GM12892 (cell line): Measurements from ENCODE around the gene PROC.

Source experiments
- POLR2A ChIP-seq: IDR thresholded peaks from 2 replicates; pipeline ENCODE4 v1.6.1; 2011; ENCODE audit warnings: low read depth, low read length, control low read depth
- POLR2AphosphoS5 ChIP-seq: IDR thresholded peaks from 2 replicates; pipeline ENCODE4 v1.6.1; 2011; ENCODE audit warnings: low read depth, low read length, control low read depth

GRCh38 chr2:127471286-127471988 is 53.2 kb downstream of the PROC start:
- TF ChIP-seq POLR2A (no peak), POLR2AphosphoS5 (no peak)
